HG02943 (cell line): ENCODE data around the gene ARHGEF16.

ENCODE experiments used
- ATAC-seq: cut with Tn5 transposase; IDR thresholded peaks from one replicate; pipeline ENCODE4 v1.9.1; 2021; ENCODE audit warnings: mild to moderate bottlenecking, low read depth, moderate library complexity; ENCODE audit not compliant: unreplicated experiment

ARHGEF16 gene

DNA sequence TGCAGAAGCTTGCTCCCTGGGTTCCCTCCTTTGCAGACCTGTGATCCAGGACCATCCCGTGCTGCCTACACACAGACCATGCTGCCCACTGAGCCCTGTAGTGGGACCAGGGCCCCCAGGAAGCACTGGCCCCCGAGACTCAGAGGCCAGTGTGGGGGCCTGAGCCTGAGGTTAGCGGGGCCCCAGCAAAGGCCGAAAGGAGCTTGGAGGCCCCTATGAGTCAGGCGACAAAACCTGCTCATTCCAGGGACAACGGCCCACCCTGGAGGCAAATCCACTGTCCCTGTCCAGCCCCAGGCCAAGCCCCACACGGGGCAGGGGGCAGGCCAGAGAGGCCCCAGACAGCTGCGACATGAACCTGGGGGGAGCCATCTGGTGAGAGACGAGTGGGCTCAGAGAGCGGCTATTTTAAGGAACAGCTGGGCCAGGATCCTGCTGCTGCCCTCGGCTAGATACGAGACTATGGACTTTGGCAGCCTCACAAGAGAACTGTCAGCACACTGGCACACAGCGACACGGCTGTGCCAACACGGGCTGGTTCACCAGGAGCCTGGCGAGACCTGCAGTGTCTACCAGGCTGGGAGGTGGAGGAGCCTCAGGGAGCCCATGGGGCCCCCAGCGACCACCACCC lies 74.7 kb downstream of the ARHGEF16 start:
- no peak for ATAC-seq

GRCh38 chr1:3530086-3530925 lies 75.8 kb downstream of the ARHGEF16 start:
- no peak for ATAC-seq
